Stomach smooth muscle (tissue), 2 donors: Measurements from ENCODE around the gene NCDN.
A peak's percentile ranks its signal among the peaks of the same experiment; 100 is the strongest.

ENCODE experiments used
- H3K27ac ChIP-seq: one replicate; pipeline ENCODE4 v1.7.0; 2013; ENCODE audit warnings: mild to moderate bottlenecking, low read length, inconsistent platforms
- H3K27me3 ChIP-seq, 2 donors: one replicate each; pipeline ENCODE4 v1.7.0; 2013; ENCODE audit warnings: low read length in 2 of 2; ENCODE audit not compliant: insufficient read depth in 2 of 2, control insufficient read depth in 1 of 2
- H3K36me3 ChIP-seq, 2 donors: one replicate each; pipeline ENCODE4 v1.7.0; 2013; ENCODE audit warnings: low read length in 2 of 2; ENCODE audit not compliant: control insufficient read depth in 2 of 2, insufficient read depth in 2 of 2
- H3K4me1 ChIP-seq: one replicate; pipeline ENCODE4 v1.7.0; 2013; ENCODE audit warnings: low read length; ENCODE audit not compliant: control insufficient read depth, insufficient read depth
- H3K4me3 ChIP-seq, 2 donors: one replicate each; pipeline ENCODE4 v1.7.0; 2013; ENCODE audit warnings: low read length in 2 of 2
- H3K9ac ChIP-seq, 2 donors: one replicate each; pipeline ENCODE4 v1.7.0; 2013; ENCODE audit warnings: low read length in 2 of 2, mild to moderate bottlenecking in 1 of 2
- H3K9me3 ChIP-seq, 2 donors: one replicate each; pipeline ENCODE4 v1.7.0; 2013; ENCODE audit warnings: low read length in 2 of 2; ENCODE audit not compliant: control insufficient read depth in 2 of 2
- donor health status: healthy.
- donor health status: Pancreatic carcinoma.

The NCDN gene

GRCh38 chr1:35555212-35555584 lies 2.4 kb upstream of the NCDN start:
- Histone ChIP-seq H3K36me3 (peaks cover 11 to 12% of the 10 kb centered on the region in 2 donors), H3K27me3 (no peaks in the 10 kb centered on the region), H3K4me1 (peaks cover 43% of the 10 kb centered on the region), H3K4me3 (no peak overlapping the region), H3K9me3 (no peaks in the 10 kb centered on the region), H3K27ac (no peak overlapping the region), H3K9ac (no peak overlapping the region)

- H3K4me1 ChIP-seq = peaks cover 49% of the 10 kb centered on the region
- H3K36me3 ChIP-seq = peaks cover 10 to 11% of the 10 kb centered on the region in 2 donors
- H3K9me3 ChIP-seq = no peaks in the 10 kb centered on the region
- peak overlapping the region in 1 of 2 donors; percentile 89 for H3K9ac ChIP-seq
- H3K4me3 ChIP-seq = peak overlapping the region in 1 of 2 donors; percentile 86
- H3K27ac ChIP-seq = no peak overlapping the region
- H3K27me3 ChIP-seq = no peaks in the 10 kb centered on the region
These were observed 1.8 kb upstream of the NCDN start for GRCh38 chr1:35555601-35556477.

GRCh38 chr1:35556484-35557117 lies 998 bp upstream of the NCDN start:
- H3K4me1 ChIP-seq = peaks cover 57% of the 10 kb centered on the region
- peaks cover 9 to 11% of the 10 kb centered on the region in 2 donors for H3K36me3 ChIP-seq
- peak overlapping the region; percentile 86 to 96 for H3K4me3 ChIP-seq
- H3K27me3 ChIP-seq = no peaks in the 10 kb centered on the region
- peak overlapping the region; percentile 84 to 89 for H3K9ac ChIP-seq
- H3K27ac ChIP-seq = peak overlapping the region; percentile 89
- H3K9me3 ChIP-seq = no peaks in the 10 kb centered on the region

- H3K4me3 ChIP-seq = peak within 1 kb of the TSS; percentile 86 to 96
- peak within 1 kb of the TSS; percentile 89 for H3K27ac ChIP-seq
- H3K27me3 ChIP-seq = no peaks in the 10 kb centered on the region
- peaks cover 61% of the 10 kb centered on the region for H3K4me1 ChIP-seq
- H3K9me3 ChIP-seq = no peaks in the 10 kb centered on the region
- H3K36me3 ChIP-seq = peaks cover 6 to 7% of the 10 kb centered on the region in 2 donors
- H3K9ac ChIP-seq = peak within 1 kb of the TSS; percentile 84 to 89
These were observed 435 bp upstream of the NCDN start, which contains the start of gene KIAA0319L for GRCh38 chr1:35557118-35557610. KIAA0319L (minus strand) TSS chr1:35557403; CDS start chr1:35554491, 2,912 bp downstream.

DNA sequence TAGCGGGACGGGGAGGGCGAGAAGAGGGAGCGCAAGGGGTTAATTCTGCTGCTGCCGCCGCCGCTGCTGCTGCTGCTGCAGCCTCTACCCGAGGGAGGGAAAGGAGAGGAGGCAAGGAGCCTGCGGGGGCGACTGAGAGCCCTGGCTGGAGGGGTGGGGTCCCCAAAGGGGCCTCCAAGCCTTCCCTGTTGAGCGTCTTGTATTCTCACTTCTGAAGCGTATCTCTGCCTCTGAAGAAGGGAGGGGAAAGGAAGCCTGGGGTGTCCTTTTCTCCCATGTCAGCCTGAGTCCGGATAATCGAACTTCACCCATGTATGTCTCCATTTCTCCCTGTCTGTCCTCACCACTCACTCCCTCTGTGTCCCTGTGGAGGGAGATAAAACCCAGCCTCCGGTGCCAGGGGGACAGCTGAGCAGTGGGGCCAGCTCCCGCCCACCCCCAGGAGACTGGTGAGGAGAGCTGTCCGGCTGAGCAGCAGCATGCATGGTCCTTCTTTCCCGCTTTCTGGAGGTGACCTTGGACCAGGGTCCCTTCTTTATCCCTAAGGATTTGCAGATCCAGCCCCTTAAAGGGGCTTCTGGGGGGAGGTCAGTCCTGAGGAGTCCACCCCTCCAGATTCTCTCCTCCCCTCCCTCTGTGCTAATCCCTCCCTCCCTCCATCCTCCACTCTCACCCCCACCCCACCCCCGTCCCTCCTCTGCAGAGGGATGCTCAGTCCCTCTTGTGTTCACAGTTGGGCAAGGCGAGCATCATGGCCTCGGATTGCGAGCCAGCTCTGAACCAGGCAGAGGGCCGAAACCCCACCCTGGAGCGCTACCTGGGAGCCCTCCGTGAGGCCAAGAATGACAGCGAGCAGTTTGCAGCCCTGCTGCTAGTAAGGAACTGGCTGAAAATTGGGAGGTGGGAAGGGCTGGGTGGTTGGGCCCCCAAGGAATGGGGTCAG lies 1.0 kb downstream of the NCDN start:
- Histone ChIP-seq H3K27ac (peak overlapping the region; percentile 89), H3K9ac (peak overlapping the region; percentile 80 to 89), H3K4me1 (peaks cover 61% of the 10 kb centered on the region), H3K9me3 (no peaks in the 10 kb centered on the region), H3K36me3 (peaks cover 2 to 7% of the 10 kb centered on the region in 2 donors), H3K4me3 (peak overlapping the region; percentile 86 to 96), H3K27me3 (no peaks in the 10 kb centered on the region)

DNA sequence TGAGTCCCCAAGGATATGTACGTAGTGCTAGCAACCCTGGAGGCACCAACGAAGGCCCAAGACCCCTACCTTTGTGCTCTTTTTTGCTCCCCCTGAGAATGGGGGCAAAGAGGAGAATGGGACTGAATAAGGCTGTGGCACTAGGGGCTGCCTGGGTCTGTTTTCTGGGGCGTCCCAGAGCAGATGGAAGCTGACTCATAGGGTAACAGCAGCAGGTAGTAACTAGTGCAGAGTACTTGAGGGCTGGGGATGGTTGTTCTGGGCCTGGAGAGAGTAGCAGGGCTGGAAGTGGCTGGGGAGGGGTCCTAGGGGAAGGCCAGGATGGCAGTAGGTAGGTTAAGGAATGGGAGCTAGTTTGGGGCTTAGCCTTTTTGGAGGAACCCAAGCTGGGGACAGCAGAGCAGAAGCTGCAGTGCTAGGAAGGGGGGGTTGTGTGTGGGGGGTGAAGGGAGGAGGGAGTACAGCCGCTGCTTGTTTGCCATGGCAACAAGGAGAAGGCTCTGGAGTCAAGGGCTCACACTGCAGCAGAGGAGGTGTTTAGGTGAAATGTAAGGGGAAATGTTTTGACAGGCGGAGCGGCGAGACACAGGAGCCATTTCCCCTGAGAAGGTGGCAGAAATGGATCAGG lies 1.8 kb downstream of the NCDN start:
- H3K9me3 ChIP-seq = no peaks in the 10 kb centered on the region
- peak overlapping the region; percentile 89 for H3K27ac ChIP-seq
- no peaks in the 10 kb centered on the region for H3K27me3 ChIP-seq
- no peak overlapping the region for H3K9ac ChIP-seq
- peaks cover 62% of the 10 kb centered on the region for H3K4me1 ChIP-seq
- peaks cover 0 to 14% of the 10 kb centered on the region in 2 donors for H3K36me3 ChIP-seq
- no peak overlapping the region for H3K4me3 ChIP-seq

GRCh38 chr1:35560256-35561225 lies 2.9 kb downstream of the NCDN start:
- no peaks in the 10 kb centered on the region for H3K9me3 ChIP-seq
- peak overlapping the region; percentile 21 to 55 for H3K4me3 ChIP-seq
- H3K9ac ChIP-seq = peak overlapping the region; percentile 52 to 64
- peaks cover 3 to 14% of the 10 kb centered on the region in 2 donors for H3K36me3 ChIP-seq
- peaks cover 54% of the 10 kb centered on the region for H3K4me1 ChIP-seq
- no peaks in the 10 kb centered on the region for H3K27me3 ChIP-seq
- H3K27ac ChIP-seq = peak overlapping the region; percentile 89

DNA sequence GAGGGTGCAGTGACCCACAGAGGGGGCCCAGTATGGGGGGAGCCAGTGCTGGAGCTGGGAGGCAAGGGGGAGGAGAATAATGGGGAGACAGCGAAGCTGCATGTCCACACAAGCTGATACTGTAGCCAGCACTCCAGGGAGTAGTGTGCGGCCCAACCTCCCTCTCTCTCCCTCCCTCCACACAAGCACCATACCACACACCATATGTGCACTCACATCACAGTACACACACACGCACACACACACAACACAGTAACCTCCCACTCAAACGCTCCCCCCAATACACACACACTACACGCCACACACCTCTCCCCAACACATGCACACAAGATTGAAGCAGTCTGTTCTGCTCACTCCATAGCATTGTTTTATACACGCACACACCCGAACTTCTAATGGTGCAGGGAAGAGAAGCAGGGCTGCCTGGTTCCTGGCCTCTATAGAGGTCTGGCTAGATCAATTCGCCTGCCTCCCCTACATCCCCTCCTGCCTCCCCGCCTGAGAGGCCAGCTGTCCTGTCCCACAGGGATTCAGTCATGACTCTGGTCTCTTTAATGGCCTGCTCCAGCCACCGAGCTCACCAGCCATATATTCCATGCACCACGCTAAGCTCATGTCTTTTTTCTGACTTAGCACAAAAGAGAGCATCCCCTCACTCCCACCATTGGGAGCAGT lies 3.8 kb downstream of the NCDN start:
- Histone ChIP-seq H3K4me1 (peaks cover 46% of the 10 kb centered on the region), H3K9ac (peak overlapping the region; percentile 52 to 64), H3K27ac (peak overlapping the region; percentile 89), H3K27me3 (no peaks in the 10 kb centered on the region), H3K4me3 (peak overlapping the region in 1 of 2 donors; percentile 55), H3K9me3 (no peaks in the 10 kb centered on the region), H3K36me3 (peaks cover 3 to 17% of the 10 kb centered on the region in 2 donors)
